Measurements from ENCODE around the gene UBALD2. TPM values are rescaled to one million over a fixed set of nuclear protein-coding genes. Genes with fewer than 3 reads are reported as not detected.

Gene UBALD2
- total and polyA plus RNA-seq, 2 of the 13 experiments (the other 11 are each of a cell fraction or from before 2014, with no cell fraction given) = 3.3 to 89.7 TPM

- TF ChIP-seq ZNF503 (CRISPR knock-in tag; IDR thresholded peaks at IDR 0.05) (peak; percentile 20; the same call in 1 of the 2 replicates), ZFY (CRISPR knock-in tag; IDR thresholded peaks at IDR 0.05) (peak; percentile 31; the same call in 1 of the 2 replicates), ZNF678 (CRISPR knock-in tag; IDR thresholded peaks at IDR 0.05) (no peak), SP4 (CRISPR knock-in tag; IDR thresholded peaks at IDR 0.05) (no peak), SIN3B (IDR thresholded peaks at IDR 0.05; ENCODE audit: low read length) (no peak), FOSL2 (CRISPR knock-in tag; IDR thresholded peaks at IDR 0.05) (no peak), FOXA1 (IDR thresholded peaks at IDR 0.05) (no peak), FOXA1 (CRISPR knock-in tag; IDR thresholded peaks at IDR 0.05) (no peak), ZNF878 (CRISPR knock-in tag; IDR thresholded peaks at IDR 0.05) (no peak), TFAP4 (IDR thresholded peaks at IDR 0.05; ENCODE audit: borderline replicate concordance, low read depth) (no peak), ZNF790 (CRISPR knock-in tag; IDR thresholded peaks at IDR 0.05; ENCODE audit: borderline replicate concordance) (no peak), ZNF512B (CRISPR knock-in tag; IDR thresholded peaks at IDR 0.05; ENCODE audit: borderline replicate concordance) (no peak)
- TF ChIP-seq, protein P1, sequence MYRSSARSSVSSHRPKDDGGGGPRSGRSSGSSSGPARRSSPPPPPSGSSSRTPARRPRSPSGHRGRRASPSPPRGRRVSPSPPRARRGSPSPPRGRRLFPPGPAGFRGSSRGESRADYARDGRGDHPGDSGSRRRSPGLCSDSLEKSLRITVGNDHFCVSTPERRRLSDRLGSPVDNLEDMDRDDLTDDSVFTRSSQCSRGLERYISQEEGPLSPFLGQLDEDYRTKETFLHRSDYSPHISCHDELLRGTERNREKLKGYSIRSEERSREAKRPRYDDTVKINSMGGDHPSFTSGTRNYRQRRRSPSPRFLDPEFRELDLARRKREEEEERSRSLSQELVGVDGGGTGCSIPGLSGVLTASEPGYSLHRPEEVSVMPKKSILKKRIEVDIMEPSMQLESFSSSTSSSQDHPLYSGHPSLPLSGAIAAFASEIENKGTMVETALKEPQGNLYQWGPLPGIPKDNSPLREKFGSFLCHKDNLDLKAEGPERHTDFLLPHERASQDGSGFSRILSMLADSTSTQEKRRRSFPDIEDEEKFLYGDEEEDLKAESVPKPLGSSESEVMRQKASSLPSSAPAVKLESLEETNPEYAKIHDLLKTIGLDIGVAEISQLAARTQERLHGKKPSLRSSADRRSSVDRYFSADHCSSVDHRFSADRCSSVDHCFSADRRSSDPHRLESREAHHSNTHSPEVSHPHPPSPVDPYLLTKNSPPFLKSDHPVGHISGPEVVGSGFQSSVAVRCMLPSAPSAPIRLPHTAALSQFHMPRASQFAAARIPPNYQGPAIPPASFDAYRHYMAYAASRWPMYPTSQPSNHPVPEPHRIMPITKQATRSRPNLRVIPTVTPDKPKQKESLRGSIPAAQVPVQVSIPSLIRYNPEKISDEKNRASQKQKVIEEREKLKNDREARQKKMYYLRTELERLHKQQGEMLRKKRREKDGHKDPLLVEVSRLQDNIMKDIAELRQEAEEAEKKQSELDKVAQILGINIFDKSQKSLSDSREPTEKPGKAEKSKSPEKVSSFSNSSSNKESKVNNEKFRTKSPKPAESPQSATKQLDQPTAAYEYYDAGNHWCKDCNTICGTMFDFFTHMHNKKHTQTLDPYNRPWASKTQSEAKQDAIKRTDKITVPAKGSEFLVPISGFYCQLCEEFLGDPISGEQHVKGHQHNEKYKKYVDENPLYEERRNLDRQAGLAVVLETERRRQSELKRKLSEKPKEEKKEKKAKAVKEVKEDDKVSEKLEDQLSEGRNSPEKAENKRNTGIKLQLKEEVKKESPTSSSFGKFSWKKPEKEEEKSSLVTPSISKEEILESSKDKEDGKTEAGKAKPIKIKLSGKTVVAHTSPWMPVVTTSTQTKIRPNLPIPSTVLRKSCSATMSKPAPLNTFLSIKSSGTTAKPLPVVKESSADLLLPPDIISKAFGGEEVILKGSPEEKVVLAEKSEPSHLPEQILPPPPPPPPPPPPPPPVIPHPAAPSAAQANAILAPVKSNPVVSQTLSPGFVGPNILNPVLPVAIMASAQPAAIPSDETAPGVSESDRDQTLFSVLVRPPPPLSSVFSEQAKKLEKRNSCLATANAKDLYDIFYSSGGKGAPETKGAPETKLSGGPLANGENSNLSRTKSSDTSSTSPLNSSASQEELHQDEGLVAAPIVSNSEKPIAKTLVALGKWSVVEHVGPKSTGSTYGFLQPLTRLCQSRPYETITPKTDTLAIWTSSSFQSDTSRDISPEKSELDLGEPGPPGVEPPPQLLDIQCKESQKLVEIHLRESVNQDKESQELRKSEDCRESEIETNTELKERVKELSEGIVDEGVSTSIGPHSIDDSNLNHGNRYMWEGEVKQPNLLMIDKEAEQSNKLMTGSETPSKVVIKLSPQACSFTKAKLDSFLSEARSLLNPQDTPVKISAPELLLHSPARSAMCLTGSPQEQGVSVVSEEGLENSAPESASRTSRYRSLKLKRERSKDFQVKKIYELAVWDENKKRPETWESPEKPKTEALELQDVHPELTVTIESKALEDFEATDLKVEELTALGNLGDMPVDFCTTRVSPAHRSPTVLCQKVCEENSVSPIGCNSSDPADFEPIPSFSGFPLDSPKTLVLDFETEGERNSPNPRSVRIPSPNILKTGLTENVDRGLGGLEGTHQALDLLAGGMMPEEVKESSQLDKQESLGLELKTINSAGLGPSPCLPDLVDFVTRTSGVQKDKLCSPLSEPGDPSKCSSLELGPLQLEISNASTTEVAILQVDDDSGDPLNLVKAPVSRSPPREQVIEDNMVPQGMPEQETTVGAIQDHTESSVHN (CRISPR knock-in tag; IDR thresholded peaks at IDR 0.05) = no peak
Observed at GRCh38 chr17:76239538-76240274, 25.4 kb upstream of the UBALD2 start (continued).

Data from HepG2 (cell line).